ENCODE measurements around the gene KCNK1. TPM values are rescaled to one million over a fixed set of nuclear protein-coding genes. Genes with fewer than 3 reads are reported as not detected.

The KCNK1 gene
- 1.8 and 2.7 TPM in 2 replicates for total RNA-seq

DNA sequence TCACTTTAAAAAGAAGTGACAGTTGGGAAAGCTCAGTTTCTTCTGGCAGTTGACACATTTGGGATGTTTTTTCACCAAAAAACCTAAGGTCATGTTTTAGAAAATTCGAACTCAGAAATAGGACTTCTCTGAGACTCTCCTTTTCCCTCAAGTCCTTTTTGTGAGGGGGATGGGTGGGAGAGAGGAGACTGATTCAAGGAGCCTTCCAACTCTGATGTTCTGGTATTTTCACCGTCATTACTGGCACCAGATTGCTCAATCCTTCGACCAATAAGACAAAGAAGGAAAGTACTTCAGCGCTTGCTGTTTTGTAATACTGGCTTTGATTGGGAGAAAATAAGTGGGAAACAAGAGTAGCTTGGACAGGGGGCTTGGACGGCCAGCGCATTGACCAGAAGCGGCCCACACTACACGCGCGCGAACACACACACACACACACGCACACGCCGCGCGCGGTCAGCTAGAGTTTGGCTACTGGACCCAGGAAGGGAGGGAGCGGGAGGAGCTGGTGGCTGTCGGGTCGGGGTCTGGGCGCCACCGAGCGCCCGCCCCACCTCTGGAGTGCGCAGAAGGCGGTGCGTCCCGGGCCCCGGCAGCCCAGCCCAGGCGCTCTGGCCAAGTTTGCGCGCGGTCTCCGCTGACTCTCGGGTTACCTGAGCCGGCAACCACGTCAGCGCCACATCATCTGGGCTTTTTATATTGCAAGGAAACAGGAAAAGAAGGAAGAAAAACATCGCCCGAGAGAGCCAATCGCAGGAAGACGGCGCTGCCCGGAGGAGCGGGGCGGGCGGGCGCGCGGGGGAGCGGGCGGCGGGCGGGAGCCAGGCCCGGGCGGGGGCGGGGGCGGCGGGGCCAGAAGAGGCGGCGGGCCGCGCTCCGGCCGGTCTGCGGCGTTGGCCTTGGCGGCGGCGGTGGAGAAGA lies at the start of gene KCNK1:
Gene KCNK1 (plus strand): TSS at position 855 of the 921 bp plus-strand sequence. CDS start 66 bp downstream, at position 921.

All from bronchus fibroblast of lung (primary cell).